Activated naive CD4-positive, alpha-beta T cell treated with Interleukin-2 at 50 U/mL for 16 hours (primary cell): Measurements from ENCODE around the gene DCBLD1.
"Not testable (repeated sequence)": the region's sequence is repeated elsewhere in the genome, so short reads cannot be mapped to it uniquely, and the experiment has no call there.

Experiments
- DNase-seq: peaks from one replicate; pipeline ENCODE4 v3.0.0-alpha.2; 2020

Gene DCBLD1

GRCh38 chr6:117482240-117483003 lies at the start of gene DCBLD1:
DCBLD1 (plus strand) TSS chr6:117482674; CDS start chr6:117482782, 108 bp downstream.
- peak; percentile 61 for DNase-seq

DNA sequence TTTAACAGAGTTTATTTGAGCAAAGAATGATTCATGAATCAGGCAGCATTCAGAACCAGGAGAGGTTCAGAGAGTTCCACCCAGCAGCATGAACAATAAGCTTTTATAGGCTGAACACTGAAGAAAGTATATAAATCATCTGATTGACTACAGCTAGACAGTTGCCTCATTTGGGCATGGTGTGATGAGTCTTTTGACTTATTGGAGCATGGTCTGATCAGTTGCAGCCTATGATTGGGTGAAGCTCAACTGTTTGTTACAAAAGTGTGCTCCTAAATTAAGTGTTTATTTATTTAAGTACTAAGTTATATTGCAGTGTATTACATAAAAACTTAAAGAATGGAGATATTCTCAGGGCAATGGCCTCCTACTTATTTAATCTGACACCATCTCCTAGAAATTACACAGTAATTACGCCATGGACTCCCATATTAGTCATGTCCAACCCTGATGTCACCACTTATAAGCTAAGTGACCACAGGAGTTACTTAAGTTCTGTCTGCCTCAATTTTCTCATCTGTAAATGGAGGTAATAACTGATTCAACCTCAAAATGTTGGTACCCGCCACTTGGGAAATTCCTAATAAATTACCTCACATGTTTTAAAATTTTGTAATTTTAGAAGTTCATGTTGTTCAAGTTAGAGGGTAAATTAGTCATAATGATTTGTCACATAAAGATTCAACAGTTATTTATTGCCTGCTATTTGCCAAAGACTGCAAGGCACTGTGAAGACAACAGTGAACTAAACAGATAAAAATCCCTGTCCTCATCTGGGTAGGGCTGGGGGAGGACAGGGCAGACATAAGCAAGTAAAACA lies 41.6 kb upstream of the DCBLD1 start:
- DNase-seq = no peak

- DNase-seq = no peak
These were observed 40.6 kb upstream of the DCBLD1 start for GRCh38 chr6:117441824-117442264.

DNA sequence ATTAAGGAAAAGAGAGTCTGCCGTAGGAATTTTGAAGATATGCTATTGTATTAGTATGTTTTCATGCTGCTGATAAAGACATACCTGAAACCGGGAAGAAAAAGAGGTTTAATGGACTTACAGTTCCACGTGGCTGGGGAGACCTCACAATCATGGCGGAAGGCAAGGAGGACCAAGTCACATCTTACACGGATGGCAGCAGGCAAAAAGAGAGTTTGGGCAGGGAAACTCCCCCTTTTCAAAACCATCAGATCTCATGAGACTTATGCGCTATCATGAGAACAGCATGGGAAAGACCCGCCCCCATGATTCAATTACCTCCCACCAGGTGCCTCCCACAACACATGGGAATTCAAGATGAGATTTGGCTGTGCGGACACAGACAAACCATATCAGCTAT lies 40.2 kb upstream of the DCBLD1 start:
- DNase-seq = not testable (repeated sequence)

GRCh38 chr6:117444600-117444999 lies 37.9 kb upstream of the DCBLD1 start:
- DNase-seq = no peak

- DNase-seq = no peak
These were observed 35.6 kb upstream of the DCBLD1 start for GRCh38 chr6:117446861-117447260.

DNA sequence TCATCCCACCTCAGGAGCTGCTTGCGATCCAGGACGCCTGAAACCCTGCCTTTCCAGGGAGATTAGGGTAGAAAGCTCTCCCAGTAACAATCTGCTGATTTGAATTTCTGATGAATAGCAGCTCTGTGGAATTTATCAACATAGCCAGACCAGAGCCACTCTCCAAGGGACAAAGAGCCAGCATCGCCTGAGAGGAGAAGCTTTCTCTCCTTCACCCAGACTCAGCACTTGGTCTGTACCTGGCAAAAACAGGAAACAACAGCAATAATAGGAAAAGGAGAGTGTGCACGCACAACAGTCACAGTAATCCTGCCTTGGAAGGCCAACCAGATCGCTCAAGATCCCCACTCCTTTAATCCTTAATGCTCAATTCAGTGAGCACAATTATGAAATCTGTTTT lies 34.5 kb upstream of the DCBLD1 start:
- no peak for DNase-seq

DNA sequence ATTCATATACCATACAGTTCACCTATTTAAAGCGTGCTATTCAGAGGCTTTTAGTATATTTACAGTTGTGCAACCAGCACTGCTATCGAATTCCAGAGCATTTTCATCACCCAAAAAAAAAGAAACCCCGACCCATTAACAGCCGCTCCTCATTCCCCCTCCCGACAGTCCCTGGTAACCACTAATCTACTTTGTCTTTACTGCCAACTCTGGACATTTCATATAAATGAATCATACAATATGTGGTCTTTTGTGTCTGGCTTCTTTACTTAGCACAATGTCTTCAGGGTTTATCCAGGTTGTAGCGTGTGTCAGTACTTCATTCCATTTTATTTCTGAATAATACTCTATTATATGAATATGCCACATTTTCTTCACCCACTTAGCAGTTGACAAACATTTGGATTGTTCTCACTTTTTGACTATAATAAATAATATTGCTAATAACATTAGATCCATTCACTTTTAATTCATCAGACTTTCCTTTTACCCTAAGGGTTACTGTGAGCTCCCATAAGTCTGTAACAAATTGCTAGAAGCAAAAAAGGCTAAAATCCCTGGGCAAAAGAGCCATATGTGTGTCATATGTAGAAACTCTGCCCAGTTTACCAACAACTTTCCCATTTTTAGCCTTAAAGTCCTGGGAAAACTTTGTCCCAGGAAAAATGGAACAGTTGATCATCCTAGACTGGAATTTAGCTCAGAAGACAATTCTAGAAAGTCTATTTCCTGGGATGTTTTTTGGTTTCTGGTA lies 33.6 kb upstream of the DCBLD1 start:
- no peak for DNase-seq

DNA sequence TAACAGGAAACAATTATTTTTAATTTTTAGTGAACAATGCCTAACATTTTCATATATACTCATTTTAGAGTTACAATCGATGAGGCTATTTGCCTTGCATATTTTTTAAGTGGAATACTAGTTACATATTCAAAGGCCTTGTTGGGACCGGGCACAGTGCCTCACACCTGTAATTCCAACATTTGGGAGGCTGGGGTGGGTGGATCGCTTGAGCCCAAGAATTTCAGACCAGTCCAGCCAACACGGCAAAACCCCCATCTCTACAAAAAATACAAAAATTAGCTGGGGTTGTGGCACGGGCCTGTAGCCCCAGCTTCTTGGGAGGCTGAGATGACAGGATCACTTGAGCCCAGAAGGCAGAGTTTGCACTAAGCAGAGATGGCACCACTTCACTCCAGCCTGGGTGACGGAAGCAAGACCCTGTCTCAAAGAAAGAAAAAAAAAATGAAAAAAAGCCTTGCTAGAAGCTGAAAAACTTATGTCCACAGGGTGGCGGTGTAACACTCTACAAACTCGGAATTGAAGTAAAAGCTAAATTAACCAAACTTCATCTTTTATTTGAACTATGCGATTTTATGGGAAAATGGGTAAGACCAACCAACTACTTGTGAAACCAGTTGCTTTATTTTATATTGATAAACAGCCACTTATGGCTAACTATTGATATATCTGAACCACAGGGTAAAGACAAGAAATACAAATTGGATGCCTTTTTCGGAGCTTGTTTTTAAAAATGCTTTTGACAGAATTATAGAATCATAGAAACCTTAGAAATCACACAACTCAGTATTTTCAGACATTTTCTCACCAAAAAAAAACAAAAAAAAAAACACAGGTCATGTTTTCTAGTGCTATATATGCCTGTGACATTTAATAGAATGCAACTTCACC lies 32.7 kb upstream of the DCBLD1 start:
- DNase-seq = peak; percentile 55

GRCh38 chr6:117451671-117452070 lies 30.8 kb upstream of the DCBLD1 start:
- no peak for DNase-seq

GRCh38 chr6:117456250-117456649 lies 26.2 kb upstream of the DCBLD1 start:
- DNase-seq = no peak

DNA sequence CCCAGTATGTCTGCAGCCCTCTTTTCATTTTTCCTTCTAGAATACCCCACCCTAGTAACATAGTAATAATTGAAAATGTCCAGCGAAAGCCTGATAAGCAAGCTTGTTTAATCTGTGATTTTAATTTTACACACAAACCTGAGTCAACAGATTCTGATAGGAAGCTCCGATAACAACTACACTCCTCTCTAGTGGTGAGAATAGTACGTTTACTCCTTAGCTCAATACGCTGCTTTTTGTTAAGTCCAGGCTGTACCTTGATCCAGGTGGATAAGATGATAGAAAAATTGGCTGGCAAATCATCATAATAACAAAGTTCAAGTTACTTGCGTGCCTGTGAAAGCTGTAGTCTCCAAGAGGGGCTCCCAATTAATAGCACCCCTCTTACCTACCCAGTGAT lies 25.5 kb upstream of the DCBLD1 start:
- DNase-seq = no peak

DNA sequence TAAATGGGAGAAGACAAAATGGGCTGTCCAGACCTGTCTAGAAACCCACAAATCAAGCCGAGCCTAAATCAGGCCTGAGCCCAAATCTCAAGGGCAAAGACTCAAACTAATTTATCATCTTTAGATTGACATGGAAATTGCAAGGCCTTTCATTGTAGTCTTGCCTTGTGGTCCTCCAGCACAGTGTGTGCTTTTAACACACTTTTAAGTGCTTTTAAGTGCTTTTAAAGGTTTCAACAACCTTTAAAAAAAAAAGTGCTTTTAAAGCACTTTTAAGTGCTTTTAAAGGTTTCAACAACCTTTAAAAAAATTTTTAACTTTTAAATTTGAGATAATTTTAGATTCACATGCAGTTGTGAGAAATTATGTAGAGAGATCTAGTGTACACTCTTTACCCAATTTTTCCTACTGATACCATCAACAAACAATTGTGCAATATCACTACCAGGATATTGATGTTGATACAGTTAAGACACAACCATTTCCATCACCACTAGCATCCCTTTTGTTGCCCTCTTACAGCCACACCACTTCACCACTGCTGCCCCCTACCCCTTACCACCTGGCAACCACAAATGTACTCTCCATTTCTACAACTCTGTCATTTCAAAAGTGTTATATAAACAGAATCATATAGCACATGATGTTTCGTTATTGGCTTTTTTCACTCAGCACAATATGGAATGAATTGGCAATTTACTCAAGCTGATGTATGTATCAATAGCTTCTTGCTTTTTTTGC lies 23.1 kb upstream of the DCBLD1 start:
- DNase-seq = no peak

GRCh38 chr6:117463762-117464665 lies 18.5 kb upstream of the DCBLD1 start:
- DNase-seq = no peak

DNA sequence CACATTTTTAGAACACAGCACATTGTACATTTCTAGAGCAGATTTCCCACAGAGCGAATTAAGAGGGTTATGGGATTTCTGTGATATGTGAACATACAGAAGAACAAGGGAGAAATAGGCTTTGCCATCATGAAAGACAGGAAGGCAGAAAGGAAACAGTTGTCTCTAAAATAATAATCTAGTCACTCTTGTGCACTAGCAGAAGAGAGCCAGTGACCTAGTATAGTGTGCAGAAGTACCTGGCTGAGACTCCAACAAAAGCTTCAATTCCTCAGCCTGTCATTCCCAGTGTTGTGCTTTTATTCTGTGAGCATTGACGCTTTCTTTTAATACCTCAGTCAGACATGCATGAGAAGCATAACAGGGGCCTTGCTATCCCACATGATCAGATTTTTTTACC lies 17.8 kb upstream of the DCBLD1 start:
- no peak for DNase-seq

DNA sequence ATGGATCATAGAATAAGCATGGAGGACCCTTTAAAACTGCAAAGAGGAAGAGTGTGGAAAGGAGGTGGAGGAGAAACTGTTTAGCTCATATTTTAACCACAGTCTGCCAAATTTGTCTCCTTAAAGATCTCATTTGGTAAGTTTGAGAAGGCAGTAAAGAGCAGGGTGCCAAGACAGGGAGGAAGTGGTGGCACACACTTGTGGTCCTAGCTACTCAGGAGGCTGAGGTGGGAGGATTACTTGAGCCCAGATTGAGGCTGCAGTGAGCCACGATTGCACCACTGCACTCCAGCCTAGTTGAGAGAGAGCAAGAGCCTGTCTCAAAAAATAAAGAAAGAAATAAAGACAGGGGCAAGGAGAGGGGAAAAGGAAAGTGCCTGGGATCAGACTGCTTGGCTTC lies 16.8 kb upstream of the DCBLD1 start:
- no peak for DNase-seq

DNA sequence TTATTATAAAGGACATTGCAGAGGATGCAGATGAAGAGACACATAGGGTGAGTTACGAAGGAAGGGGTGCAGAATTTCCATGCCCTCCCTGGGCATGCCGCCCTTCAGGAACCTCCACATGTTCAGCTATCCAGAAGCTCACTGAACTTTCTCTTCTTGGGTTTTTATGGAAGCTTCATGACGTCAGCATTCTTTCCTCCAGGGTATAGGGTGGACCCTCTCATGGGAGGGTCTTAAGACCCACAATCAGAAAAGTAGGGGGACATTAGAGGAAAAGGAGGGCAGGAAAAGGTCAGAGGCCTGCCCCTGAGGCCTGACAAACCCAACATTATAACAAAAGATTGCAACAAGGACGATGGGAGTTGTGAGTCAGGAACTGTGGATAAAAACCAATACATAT lies 14.6 kb upstream of the DCBLD1 start:
- no peak for DNase-seq

- DNase-seq = not testable (repeated sequence)
These were observed 13.9 kb upstream of the DCBLD1 start for GRCh38 chr6:117468527-117468926.

- no peak for DNase-seq
These were observed 13.1 kb upstream of the DCBLD1 start for GRCh38 chr6:117469356-117469755.

DNA sequence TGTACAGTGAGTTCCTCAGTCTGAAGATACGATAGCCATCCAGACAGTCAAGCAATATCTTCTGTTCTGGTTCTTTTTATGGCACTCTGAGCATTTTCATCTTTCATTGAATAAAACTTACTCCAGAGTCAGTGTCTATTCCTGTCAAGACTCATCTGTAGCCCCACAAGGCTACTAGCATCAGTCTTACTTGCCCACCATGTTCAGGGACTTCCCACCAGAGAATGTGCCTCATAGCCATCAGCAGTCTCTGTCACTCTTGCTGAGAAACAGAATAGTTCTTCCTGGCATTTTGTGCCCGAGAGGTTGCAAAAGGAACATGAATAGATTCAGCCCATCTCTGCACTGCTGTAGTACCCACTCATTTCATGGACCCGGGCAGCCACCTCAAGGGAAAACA lies 12.7 kb upstream of the DCBLD1 start:
- DNase-seq = no peak

- no peak for DNase-seq
These were observed 9.8 kb upstream of the DCBLD1 start for GRCh38 chr6:117472667-117473066.
